Measurements from ENCODE around the gene ZDHHC12.

The ZDHHC12 gene

DNA sequence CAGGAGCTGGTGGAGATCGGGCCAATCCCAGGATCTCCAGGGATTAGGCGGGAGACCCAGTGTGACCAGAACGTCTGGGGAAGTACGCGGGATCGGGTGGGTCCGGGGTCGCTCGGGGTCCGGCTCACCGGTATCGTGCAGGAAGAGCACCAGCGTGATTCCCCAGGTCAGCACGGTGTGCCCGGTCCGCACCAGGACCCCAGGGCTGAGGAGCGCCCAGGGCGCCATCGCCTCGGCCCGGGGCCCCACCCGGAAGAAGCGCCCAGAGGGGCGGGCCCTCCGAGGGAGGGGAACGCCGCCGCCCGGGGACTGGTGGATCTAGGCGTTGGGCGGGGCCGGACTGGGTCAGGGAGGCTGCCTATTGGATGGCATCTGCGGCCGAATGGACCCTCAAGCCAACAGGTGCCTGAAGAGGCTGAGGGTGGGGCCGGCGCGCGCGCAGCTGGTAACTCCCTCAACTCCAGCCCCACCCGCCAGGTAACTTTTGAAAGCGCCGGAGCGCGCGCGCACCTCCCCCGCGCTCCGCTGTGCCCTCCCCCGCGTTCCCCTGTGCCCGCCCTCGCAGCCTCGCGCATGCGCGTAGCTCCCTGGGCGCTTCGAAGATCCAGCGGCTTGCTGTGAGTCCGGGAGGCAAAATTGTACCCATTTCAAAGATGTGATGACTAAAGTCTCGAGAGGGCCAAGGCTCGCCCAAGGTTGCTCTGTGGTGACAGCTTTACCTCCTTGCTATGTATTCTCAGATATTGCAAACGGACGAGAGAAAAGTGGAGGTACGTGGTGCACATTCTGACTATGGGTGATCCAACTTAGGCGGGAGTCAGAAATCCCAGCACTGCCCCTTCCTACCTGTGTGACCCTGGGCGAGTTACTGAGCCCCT, at the start of gene ZDHHC12:
Gene ZDHHC12 (minus strand): TSS at position 262 of the 878 bp plus-strand sequence. CDS start 34 bp downstream, at position 228.
- peak; percentile 97 to 98 for DNase-seq (ENCODE audit: extremely low read depth in 1 of 2, low read depth in 1 of 2)

DNA sequence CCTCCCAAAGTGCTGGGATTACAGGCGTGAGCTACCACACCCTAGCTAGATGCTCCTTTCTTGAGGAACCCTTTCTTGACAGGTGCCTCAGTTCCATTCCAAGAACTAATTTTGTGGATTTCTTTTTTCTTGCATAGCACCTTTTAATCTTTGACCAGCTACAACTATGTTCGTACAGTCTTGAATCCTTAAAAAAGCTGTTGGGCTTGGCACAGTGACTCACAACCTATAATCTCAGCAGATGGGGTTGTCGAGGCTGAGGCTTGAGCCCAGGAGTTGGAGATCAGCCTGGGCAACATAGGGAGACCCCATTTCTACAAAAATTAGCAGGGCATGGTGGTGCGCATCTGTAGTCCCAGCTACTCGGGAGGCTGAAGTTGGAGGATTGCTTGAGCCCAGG, 49.1 kb upstream of the ZDHHC12 start:
- DNase-seq (ENCODE audit: extremely low read depth in 1 of 2, low read depth in 1 of 2) = no peak

DNA sequence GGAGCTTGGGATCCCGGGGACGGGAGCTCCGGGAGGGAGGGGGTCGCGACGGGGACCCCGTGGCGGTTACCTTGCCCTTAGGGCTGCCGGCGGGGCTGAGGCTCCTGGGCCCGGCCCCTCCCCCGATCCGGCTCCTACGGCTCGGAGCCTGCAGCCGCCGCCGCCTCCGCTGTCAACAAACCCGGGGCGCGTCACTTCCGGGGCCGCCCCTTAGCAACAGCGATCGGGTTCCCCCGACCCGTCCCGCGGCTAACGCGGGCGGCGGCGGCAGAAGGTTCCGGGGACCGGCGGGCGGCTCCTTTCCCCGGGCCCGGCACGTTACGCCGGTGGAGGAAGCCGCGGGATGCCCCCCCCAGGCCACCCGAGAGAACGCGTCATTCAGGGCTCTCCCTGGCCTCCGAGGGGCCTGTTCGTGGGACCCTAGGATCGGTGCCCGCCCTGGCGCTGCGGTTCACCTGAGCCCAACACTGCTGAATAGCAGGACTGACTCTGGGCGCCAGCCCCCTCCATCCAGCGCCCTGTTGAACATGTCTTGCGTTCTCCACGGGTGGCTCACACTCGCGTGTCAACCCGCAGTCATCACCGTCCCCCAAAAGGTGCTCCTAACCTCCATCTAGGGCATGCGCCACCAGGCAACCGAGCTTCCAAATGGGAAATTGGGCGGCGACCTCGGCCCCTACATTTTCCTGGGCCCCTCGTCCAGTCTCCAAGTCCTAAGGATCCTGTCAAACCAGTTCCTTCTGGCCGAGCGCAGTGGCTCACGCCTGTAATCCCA, 48.0 kb upstream of the ZDHHC12 start, which contains the start of gene ZER1:
Gene ZER1 (minus strand): TSS at position 183 of the 775 bp plus-strand sequence. CDS start 16,362 bp downstream, outside the sequence.
- DNase-seq (ENCODE audit: extremely low read depth in 1 of 2, low read depth in 1 of 2) = peak; percentile 81 to 94

- DNase-seq (ENCODE audit: extremely low read depth in 1 of 2, low read depth in 1 of 2) = no peak
Observed at GRCh38 chr9:128771094-128771721, 47.3 kb upstream of the ZDHHC12 start.

DNA sequence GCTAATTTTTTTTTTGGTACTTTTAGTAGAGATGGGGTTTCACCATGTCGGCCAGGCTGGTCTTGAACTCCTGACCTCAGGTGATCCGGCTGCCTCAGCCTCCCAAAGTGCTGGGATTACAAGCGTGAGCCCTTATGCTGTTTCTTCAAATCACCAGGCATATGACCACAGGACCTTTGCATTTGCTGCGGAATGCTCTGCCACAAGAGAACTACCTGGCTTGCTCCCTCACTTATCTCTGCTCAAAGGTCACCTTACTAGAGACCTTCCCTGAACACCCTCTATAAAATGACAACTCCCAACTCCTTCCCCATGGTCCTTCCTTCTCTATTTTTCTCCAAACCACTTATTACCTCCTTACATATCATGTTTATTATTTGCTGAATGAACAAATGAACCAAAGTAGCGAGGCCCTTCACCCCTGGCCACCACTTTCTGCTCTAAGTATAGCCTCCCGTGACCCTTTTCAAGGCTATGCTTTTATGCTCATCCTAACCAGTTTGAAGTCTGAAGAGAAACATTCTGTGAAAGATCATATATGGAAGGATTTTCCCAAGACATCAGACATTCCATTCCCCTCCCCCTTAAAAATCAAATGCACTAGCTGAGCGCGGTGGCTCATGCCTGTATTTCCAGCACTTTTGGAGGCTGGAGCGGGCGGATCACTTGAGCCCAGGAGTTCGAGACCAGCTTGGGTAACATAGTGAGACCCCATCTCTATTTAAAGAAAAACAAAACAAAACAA, 46.5 kb upstream of the ZDHHC12 start:
- no peak for DNase-seq (ENCODE audit: extremely low read depth in 1 of 2, low read depth in 1 of 2)

DNA sequence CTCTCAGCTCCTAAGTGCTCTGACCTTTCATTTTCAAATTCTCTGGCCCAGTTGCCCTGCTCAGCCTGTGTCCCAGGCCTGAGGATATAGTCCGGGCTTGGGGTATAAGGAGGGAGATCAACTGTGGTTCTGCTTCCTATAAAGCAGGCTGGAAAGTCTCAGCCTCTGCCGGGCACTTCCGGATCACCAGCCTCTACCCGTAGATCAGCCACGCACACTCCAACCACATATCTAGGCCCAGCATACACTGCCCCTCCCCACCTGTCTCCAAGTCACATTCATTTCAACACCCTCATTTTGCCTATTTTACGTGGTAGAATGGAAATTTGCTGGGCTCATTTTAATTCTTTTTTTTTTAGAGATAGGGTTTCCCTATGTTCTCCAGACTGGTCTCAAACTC, 44.7 kb upstream of the ZDHHC12 start:
- no peak for DNase-seq (ENCODE audit: extremely low read depth in 1 of 2, low read depth in 1 of 2)

- DNase-seq (ENCODE audit: extremely low read depth in 1 of 2, low read depth in 1 of 2) = no peak
Observed at GRCh38 chr9:128765499-128765898, 41.6 kb upstream of the ZDHHC12 start.

GRCh38 chr9:128764361-128764760, 40.4 kb upstream of the ZDHHC12 start:
- DNase-seq (ENCODE audit: extremely low read depth in 1 of 2, low read depth in 1 of 2) = no peak

DNA sequence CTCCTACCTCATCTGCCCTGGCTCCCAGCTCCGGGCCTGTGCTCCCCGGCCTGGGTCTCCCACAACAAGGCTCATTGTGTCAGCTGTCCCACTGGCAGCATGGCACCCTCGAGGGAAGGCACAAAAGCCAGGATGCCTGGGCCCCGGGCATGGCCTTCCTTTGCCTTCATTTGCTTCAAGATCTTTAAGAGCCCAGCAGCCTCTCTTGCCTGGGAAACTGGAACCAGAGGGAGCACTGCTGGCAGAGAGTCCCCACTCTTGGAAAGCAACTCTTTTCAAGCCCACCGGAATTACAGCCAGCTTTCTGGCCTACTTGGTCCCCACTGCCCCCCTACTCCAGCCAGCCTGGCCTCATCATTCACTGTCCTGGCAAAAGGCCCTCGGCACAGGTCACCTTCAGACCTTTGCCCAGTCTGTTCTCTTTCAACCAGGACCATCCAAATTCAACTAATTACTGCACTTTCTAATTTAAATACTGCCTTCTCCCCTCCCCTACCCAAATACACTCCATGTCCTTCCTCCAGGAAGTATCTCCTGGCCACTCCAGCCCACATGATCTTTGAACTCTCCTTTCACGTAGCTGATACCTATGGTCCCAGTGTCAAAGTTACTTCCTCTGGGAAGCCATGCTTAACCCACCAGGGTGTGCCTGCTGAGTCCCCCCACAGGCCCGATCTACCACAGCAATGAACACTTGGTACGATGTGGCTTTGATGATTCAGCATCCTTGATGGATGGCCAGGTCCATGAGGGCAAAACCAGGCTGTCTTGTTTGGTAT, 38.9 kb upstream of the ZDHHC12 start:
- no peak for DNase-seq (ENCODE audit: extremely low read depth in 1 of 2, low read depth in 1 of 2)

- DNase-seq (ENCODE audit: extremely low read depth in 1 of 2, low read depth in 1 of 2) = no peak
Observed at GRCh38 chr9:128757602-128758001, 33.7 kb upstream of the ZDHHC12 start.

- no peak for DNase-seq (ENCODE audit: extremely low read depth in 1 of 2, low read depth in 1 of 2)
Observed at GRCh38 chr9:128753627-128754026, 29.7 kb upstream of the ZDHHC12 start.

DNA sequence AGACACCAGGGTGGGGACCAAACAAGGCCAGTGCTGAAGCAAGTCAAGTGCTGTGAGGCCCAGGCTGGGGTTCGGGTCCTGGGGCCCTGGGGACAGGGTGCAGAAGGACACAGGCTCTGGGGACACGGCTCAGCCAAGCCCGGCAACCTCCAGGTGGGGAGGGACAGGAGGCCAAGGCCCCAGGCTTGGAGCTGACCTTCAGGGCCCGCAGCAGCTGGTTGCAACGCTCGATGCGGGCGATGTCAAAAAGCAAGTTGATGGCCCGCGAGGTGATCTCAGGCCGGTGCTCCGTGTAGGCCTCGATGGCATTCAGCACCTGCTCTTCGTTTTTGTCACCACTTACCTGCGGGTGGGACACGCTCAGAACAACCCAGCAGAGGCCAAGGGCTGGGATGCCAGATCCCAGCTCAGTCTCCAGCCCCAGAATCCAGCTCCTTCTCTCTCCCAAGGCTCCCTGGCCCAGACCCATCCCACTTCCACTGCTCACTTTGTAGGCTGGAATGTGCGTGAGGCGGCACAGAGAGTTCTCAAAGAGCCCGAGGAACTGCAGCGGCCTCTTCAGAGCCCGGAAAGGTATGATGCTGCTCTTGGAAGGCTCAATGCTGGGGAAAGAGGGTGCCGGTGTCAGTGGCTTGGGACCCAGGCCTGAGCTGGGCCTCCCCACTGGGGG, 27.1 kb upstream of the ZDHHC12 start:
- DNase-seq (ENCODE audit: extremely low read depth in 1 of 2, low read depth in 1 of 2) = no peak

DNA sequence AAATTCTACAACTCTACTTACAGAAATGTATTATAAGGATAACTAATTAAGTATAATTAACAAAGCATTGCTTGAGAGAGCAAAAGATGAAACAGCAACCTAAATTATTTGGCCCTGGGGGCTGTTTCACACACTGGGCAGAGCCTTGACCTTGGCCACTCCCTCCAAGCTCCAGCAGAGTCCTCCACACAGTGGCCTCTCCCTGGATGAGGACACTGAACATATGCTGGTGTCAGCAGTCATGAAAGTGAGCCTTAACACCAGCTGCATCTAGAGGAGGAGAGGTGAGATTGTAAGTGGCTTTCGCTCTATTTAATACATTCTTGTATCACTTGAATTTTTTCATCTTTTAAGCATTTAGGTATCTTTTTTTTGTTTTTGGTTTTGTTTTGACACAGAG, 23.3 kb upstream of the ZDHHC12 start:
- DNase-seq (ENCODE audit: extremely low read depth in 1 of 2, low read depth in 1 of 2) = no peak

DNA sequence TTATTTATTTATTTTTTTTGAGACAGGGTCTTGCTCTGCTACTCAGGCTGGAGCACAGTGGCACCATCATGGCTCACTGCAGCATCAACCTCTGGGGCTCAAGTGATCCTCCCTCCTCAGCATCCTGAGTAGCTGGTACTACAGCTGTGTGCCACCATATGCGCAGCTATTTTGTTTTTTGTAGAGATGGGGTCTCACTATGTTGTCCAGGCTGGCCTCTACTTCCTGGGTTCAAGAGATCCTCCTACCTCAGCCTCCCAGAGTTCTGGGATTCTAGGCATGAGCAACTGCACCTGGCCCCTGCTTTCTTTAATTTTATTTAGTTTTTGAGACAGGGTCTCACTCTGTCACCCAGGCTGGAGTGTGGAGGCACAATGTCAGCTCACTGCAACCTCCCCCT, 19.5 kb upstream of the ZDHHC12 start:
- DNase-seq (ENCODE audit: extremely low read depth in 1 of 2, low read depth in 1 of 2) = no peak

GRCh38 chr9:128742401-128742800, 18.5 kb upstream of the ZDHHC12 start:
- no peak for DNase-seq (ENCODE audit: extremely low read depth in 1 of 2, low read depth in 1 of 2)

DNA sequence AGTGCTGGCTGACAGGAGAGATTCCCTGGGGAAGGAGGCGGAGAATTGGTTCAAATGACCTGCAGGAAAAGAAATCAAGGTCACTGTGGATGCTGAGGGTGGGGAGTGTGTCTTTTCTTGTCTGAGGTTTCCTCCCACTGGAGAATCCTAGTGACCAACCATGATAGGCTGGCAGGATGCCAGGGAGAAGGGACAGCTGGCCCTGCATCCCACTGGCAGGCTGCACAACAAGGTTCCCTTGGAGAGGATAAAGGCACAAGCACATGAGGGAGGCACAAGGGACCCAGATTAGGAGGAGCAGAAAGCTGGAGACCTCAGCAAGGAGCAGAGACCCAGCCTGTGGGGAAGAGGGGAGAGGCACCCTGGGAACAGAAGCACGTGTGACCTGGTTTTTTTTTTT, 11.4 kb upstream of the ZDHHC12 start:
- DNase-seq (ENCODE audit: extremely low read depth in 1 of 2, low read depth in 1 of 2) = no peak

GRCh38 chr9:128733256-128733655, 9.3 kb upstream of the ZDHHC12 start:
- DNase-seq (ENCODE audit: extremely low read depth in 1 of 2, low read depth in 1 of 2) = no peak

DNA sequence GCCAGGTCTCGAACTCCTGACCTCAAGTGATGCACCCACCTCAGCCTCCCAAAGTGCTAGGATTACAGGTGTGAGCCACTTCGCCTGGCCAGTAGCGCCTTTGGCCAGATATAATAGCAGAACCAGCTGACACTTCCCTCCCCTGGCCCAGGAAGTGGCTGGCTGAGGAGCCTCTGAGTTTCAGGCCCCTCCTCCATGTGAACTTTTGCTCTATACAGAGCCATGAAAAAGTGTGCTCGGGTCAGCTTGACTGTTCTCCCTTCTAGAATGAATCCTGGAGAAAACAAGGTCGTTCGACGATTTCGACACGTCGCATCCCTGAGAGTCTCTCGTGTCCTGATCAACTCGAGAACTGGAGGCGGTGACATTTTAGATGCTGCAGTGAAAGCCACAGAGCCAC, 8.6 kb upstream of the ZDHHC12 start:
- no peak for DNase-seq (ENCODE audit: extremely low read depth in 1 of 2, low read depth in 1 of 2)

GRCh38 chr9:128731691-128732090, 7.8 kb upstream of the ZDHHC12 start:
- no peak for DNase-seq (ENCODE audit: extremely low read depth in 1 of 2, low read depth in 1 of 2)
